ENCODE results near the gene DOCK1.

DOCK1 gene

GRCh38 chr10:127082651-127083050, 177.4 kb downstream of the DOCK1 start:
- DNase-seq (ENCODE audit: low spot score), result no peak

GRCh38 chr10:127085957-127086356, 180.7 kb downstream of the DOCK1 start:
- TF ChIP-seq CTCF (IDR thresholded peaks at IDR 0.05; ENCODE audit: extremely low read depth, missing control alignments), result no peak
- DNase-seq (ENCODE audit: low spot score), result no peak

More at GRCh38 chr10:127082651-127083050, 177.4 kb downstream of the DOCK1 start:
- no peak for TF ChIP-seq CTCF (IDR thresholded peaks at IDR 0.05; ENCODE audit: extremely low read depth, missing control alignments)

- no peak for DNase-seq (ENCODE audit: low spot score)
- TF ChIP-seq CTCF (IDR thresholded peaks at IDR 0.05; ENCODE audit: extremely low read depth, missing control alignments), result no peak
These were observed 183.7 kb downstream of the DOCK1 start for GRCh38 chr10:127088908-127089307.

GRCh38 chr10:127089446-127089845, 184.2 kb downstream of the DOCK1 start:
- DNase-seq (ENCODE audit: low spot score), result no peak
- TF ChIP-seq CTCF (IDR thresholded peaks at IDR 0.05; ENCODE audit: extremely low read depth, missing control alignments), result no peak

GRCh38 chr10:127090138-127090537, 184.9 kb downstream of the DOCK1 start:
- TF ChIP-seq CTCF (IDR thresholded peaks at IDR 0.05; ENCODE audit: extremely low read depth, missing control alignments), result no peak

GRCh38 chr10:127091354-127091753, 186.1 kb downstream of the DOCK1 start:
- no peak for TF ChIP-seq CTCF (IDR thresholded peaks at IDR 0.05; ENCODE audit: extremely low read depth, missing control alignments)
- no peak for DNase-seq (ENCODE audit: low spot score)

More at GRCh38 chr10:127090138-127090537, 184.9 kb downstream of the DOCK1 start:
- DNase-seq (ENCODE audit: low spot score), result no peak

- no peak for TF ChIP-seq CTCF (IDR thresholded peaks at IDR 0.05; ENCODE audit: extremely low read depth, missing control alignments)
- no peak for DNase-seq (ENCODE audit: low spot score)
These were observed 187.7 kb downstream of the DOCK1 start for GRCh38 chr10:127092916-127093315.
